GM19324 (cell line): ENCODE results near the gene CAMK2B.

Source experiments
- ATAC-seq: cut with Tn5 transposase; IDR thresholded peaks from one replicate; pipeline ENCODE4 v1.9.1; 2021; ENCODE audit warnings: mild to moderate bottlenecking, moderate library complexity; ENCODE audit not compliant: unreplicated experiment, low FRiP score

The CAMK2B gene

DNA sequence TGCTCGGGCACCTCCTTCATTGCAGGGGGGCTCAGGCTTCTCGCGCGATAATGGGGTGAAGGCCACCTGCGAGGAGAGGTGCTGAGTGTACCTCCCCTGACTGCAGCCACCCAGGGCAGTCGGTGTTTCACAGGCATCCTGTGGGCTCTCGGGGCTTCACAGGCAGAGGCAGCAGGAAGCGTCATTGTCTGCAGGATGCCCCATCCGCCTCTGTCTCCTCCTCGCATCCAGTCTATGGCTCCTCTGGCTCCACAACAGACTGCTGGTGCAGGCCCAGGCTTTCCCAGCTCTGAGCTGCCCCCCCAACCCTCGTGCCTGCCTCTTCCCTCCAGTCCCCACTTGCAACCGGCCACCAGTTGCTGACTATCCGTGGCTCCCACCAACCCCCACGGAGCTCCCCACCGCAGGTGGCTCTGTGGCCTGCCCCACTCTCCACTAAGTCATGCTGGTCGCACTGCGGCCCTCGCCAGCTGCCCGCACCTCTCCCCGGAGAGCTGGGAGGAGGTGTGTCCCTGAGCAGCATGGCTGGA, 36.5 kb downstream of the CAMK2B start:
- ATAC-seq: no peak

DNA sequence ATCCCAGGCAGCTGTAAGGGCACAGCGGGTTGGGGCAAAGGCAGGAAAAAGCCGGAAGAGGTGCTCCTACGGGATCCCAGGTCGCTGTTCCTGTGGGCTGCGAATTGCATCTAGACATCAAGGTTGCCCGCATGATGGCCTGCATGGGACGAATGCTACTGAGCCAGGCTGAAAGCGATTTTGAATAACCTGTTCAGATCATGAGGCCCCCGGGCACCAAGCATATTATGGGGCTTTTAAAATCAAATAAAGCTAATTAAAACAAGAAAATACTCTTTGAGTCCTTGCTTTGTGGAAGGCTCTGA, 37.1 kb downstream of the CAMK2B start:
- ATAC-seq: no peak

DNA sequence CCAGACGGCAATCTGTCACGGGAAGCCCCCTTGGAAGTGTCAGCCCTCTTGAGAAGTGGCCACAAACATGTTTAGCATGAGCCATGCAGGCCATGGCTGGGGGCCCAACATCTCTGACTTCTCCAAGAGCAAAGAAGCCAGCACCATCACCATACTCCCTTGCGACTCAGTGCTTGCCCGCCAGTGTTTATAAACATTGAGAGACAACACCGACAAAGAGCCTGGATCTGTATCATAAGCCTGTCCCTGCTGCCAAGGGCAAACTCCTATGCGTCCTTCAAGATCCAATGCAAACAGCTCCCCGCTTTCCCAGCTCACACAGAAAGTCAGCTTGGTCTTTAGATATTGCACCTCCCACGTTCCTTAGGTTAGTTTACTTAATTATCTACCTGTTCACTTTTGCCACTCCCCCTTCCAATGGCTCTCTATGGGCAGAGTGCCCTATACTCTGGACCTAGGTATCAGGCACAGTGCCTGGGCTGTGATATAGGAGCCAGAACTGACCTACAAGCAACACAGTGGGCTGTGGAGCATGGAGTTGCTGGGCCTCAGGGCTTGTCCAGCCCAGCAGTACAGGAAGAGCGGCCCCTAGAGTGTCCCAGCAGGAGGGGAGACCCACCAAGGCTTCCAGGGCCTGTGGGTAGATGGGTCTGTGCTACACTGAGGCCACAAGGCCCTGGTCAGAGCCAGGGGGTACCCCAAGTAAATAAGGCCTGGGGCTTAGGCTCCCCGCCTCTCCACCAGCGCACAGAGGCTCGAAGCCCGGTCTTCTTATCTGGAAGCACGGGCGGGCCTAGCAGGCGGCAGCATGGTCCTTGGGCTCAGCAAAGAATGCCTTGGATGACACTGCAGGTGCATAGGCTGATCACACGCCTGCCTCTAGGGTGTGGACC, 37.7 kb downstream of the CAMK2B start:
- no peak for ATAC-seq

- ATAC-seq: no peak
Measured at GRCh38 chr7:44286618-44287487, 38.5 kb downstream of the CAMK2B start.

GRCh38 chr7:44286182-44286617, 39.2 kb downstream of the CAMK2B start:
- no peak for ATAC-seq

GRCh38 chr7:44285561-44285960, 39.8 kb downstream of the CAMK2B start:
- no peak for ATAC-seq

GRCh38 chr7:44284881-44285541, 40.4 kb downstream of the CAMK2B start:
- ATAC-seq: no peak

- ATAC-seq: no peak
Measured at GRCh38 chr7:44284216-44284615, 41.2 kb downstream of the CAMK2B start.

GRCh38 chr7:44283381-44284211, 41.8 kb downstream of the CAMK2B start:
- no peak for ATAC-seq

DNA sequence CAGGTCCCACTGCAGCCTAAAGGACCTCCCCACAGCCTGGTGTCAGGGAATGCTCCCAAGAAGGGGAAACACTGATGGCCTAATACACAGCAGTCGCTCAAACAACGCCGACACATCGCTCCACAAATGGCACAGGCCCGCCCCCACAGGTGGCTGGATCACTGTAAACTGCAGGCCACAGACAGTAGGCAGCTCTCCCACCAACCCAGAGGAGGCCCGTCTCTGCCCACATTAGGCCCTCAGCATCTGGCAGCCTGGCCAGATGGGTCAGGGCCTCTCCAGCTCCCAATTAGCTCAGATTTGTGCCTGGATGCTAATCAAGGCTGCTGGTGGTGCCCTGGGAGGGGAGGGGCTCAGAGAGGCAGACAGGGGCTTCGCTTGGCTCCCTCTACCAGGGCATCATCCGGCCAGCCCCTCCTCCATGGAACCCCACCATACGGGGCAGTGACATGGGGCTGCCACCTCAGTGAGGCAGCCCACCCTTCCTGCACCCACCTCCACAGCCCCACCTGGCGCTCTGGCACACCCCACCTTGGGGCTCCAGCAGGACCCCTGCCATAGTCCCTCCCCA, 42.7 kb downstream of the CAMK2B start:
- ATAC-seq: no peak

DNA sequence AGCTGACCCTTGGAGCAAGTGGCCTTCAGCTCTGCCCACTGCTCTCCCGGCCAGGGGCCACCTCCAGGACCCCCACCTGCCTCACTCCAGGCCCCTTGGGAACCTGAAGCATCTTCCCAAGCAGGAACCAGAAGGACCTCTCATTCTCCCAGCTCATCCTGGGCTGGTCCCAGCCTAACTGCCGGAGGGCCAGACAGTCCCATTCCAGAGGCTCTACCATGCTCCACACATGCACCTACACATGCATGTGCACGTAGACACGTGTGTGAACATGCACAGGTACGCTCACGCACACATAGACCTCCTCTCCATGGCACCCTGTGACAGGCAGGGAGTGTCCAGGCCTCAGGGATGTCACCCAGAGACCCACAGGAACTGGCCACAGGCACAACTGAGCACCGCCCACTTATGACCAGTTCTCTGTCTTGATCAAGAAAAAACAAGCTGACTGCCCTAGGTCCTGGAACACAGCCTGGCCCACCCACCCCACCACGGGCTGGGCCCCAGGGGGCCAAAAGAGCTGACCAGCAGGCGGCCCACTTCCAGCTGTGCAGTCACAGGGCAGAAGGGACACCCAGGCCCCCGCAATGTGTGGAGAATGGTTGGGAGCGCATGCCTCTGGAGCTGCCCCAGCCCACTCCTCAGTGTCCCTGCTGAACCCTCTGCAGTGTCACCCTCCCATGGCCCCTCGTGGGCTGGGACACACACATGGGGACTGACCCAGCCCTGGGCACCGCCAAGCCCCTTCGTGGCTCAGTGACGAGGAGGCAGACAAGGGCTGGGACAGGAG, 43.4 kb downstream of the CAMK2B start:
- ATAC-seq: no peak

- ATAC-seq: no peak
Measured at GRCh38 chr7:44280993-44281721, 44.2 kb downstream of the CAMK2B start.

- ATAC-seq: no peak
Measured at GRCh38 chr7:44280636-44280992, 44.8 kb downstream of the CAMK2B start.

GRCh38 chr7:44279731-44280505, 45.5 kb downstream of the CAMK2B start:
- ATAC-seq: no peak

GRCh38 chr7:44279286-44279685, 46.1 kb downstream of the CAMK2B start:
- no peak for ATAC-seq

DNA sequence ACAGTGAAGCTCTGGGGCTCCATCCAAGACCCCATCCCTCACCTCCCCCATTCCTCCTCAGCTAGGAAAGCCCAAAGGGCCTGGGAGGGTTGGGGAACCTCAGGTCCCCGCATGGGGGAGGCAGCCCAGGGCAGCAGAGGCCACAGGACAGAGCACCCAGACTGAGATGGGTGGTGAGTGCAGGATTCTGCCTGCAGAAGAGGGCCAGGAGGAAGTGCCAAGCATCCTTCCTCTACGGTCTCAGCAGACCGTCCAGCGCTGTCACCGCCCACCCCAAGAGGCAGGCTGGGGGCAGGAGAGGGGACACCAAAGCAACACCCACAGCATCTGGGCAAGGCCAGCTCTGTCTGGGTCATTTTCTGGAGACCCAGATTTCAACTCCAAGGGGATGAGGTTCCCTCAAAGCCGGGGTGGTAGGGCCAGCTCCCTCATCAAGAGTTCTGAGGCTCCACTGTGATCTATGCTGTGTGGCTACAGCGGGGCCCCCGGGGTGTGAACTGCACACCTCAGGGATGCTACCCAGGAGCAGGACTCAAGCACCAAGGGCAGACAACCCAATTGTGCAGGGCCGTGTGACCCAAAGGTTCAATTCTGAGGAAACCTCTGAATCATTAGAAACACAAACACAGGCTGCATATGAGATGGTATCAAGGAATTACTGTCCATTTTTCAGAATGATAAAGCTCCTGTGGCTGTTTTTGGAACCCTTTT, 46.8 kb downstream of the CAMK2B start:
- ATAC-seq: no peak

DNA sequence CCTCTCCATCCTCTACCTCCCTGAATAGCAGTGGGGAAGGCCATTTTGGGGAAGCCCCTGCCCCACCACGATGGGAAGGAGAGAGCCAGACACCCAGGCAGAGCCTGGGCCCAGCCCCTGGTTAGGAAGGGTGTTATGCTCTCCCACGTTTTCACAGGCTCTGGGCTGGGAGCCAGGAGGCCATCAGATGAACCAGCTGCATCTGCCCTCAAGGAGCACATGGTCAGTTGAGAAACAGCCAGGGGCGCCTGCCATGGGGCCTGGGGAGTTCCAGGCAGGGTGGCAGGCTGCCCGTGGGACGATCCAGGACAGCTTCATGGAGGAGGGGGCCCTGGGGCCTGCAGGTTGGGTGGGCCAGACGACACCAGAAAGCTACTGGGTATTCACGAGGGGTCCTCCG, 47.5 kb downstream of the CAMK2B start:
- no peak for ATAC-seq
